Stimulated activated CD4-positive, alpha-beta T cell treated with anti-CD3 and anti-CD28 coated beads, TNF-alpha, amount 100 ng/mL, for 24 hours (primary cell): ENCODE measurements around the gene CELA2B.
"Not testable (repeated sequence)": the region's sequence is repeated elsewhere in the genome, so short reads cannot be mapped to it uniquely, and the experiment has no call there.

Experiments used
- DNase-seq, 3 experiments: peaks; one replicate each; pipeline ENCODE4 v3.0.0-alpha.2; 2020; ENCODE audit warnings: low read depth in 3 of 3

Gene CELA2B

GRCh38 chr1:15500184-15501178 lies 24.6 kb downstream of the CELA2B start:
- no peak for DNase-seq

DNA sequence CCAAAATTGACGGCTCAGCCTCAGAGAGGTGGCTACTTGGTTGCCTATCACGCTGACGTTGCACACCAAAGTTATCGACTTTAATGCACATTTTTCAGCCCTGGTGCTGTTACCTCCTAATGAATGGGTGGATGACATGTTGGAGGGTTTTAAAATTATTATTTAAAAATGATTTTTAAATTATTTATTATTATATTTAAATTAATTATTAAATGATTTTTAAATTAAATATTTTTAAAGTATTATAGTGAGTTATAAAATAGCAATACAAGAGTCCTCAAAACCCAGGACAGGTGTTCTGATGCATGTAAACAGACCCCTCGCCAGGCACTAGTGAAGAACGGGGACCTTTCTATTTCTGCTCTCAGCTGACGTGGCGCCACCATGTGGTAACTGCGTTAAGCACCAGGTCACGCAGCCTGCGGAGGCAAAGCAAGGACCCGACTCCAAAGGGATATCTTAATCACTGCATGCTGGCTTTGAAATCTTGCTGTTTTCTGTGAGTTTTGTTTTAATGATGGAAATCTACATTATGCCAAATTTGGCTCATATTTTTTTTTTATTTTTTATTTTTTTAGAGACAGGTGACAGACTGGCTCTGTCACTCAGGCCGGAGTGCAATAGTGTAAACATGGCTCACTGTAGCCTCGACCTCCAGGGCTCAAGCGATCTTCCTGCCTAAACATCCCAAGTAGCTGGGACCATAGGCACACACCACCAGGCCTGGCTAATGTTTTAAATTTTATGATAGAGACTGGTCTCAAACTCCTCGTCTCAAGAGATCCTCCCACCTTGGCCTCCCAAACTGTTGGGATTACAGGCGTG lies 25.5 kb downstream of the CELA2B start:
- DNase-seq, result peak in 1 of 3 experiments; percentile 59

GRCh38 chr1:15504436-15504835 lies 28.5 kb downstream of the CELA2B start:
- no peak for DNase-seq

DNA sequence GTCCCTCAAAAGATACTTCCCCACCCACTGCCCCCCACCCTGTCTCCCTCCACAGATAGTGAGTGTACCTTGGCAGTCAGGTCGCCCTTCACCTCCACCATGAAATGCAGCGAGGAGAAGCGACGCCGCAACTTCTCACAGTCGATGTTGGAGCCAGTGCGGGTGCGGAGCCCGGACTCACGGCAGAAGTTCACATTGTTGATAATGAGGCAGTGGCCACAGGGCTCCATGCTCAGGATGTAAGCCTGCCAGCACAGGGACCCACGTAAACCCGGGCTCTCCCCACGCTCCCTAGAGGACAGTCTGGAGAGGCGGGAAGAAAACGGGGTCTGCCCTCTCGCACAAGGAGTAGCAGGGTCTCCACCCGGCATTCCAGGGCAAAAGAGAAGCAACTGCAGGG lies 30.9 kb downstream of the CELA2B start:
- DNase-seq, result no peak

DNA sequence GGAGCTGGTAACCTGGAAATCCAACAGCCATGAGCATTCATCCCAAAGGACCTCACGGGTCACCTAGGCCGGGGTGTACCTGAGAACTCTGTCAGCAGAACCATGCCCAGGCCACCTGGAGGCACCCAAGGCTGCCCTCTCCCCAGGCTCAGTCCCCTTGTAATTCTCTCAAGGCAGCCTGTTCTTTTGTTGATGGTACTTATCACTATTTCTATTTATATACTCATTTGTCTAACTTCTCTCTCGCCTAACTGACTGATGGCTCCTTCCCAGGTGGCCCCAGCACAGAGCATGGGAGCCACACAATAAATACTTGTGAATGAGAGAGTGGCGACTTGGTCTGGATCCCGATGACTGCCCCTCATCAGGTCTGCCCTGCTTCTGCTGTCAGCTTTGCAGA lies 31.4 kb downstream of the CELA2B start:
- no peak for DNase-seq

DNA sequence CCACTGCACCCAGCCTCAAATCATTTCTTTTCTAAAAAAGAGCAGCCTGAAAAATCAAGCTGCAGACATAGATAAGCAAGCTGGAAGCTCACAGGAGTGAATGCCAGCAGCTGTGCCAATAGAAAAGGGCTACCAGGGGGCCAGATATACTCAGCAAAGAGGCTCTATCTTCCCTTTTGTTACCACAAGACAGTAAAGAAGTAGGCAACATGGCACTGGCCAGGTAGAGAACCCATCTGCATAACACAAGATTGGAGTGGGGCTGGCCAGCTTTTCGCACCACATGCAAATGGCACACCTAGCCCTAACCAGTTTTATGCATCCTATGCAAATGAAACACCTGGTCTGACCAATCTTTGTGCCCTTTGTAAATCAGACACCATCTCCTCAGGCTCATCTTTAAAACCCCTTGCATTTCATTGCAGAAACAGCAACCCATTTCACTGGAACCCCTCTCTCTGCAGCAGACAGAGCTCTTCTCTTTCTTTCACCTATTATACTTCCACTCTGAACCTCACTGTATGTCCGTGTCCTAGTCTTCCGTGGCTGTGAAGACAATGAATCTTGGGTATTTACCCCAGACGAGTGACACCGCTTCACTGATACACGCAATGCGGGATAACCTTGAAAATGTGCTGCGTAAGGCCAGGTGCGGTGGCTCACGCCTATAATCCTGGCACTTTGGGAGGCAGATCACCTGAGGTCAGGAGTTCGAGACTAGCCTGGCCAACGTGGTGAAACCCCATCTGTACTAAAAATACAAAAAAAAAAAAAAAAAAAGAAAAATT lies 33.0 kb downstream of the CELA2B start:
- no peak for DNase-seq

DNA sequence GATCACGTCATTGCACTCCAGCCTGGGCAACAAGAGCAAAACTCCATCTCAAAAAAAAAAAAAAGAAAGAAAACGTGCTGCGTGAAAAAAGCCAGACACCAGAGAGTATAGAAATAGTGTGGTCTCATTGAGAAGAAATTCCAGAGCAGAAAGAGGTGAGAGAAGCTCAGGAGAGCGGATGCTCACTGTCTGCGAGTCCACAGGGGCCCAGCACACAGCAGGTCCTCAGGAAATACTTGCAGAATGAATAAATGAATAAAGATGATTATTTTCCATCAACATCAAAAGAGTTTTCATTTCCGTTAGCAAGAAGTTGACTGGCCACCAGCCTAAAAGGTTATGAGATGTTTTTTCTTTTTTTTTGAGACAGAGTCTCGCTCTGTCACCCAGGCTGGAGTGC lies 33.7 kb downstream of the CELA2B start:
- DNase-seq, result no peak

- no peak for DNase-seq
Observed at GRCh38 chr1:15510611-15511405, 34.9 kb downstream of the CELA2B start.

DNA sequence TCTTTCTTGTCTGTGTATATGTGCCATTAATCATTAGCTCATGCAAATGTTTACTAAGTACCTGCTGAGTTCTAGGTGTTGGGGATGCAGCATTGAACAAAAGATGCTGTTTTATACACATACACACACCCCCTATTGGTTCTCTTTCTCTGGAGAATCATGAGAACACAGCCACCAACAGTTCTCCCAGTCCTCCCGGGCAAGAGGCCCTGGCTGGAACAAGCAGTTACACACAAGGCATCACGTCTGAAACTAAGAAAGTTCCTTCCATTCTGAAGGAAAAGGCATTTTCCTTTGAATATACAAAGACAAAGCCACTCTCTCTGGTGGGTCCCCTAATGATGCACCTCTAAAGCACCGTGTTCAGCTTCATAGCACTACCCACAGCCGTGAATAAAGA lies 37.3 kb downstream of the CELA2B start:
- DNase-seq, result no peak

DNA sequence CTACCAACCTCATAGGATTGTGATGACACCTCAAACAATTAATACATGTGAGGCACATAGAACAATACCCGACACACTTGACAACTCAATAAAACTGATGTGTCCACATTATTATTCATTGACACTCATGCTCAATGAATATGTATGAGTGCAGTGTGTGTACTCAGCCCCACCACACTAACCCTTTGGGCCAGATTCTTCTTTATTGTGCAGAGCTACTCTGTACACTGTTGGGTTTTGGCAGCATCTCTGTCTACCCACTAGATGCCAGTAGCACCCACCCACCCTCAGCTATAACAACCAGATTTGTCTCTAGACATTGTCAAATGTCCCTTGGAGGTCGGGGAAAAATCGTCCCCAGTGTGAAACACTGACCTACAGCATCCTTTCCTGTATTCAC lies 38.0 kb downstream of the CELA2B start:
- no peak for DNase-seq

DNA sequence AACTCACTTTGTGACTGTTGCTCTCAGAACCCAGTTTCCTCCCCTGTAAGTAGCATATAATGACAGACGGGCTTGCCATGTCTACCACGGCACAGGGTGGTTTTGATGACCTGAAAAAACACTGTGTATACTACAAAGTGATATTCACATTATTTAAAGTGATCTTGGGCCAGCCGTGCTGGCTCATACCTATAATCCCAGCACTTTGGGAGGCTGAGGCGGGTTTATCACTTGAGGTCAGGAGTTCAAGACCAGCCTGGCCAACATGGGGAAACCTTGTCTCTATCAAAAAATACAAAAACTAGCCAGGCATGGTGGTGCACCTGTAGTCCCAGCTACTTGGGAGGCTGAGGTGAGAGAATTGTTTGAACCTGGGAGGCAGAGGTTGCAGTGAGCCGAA lies 38.7 kb downstream of the CELA2B start:
- DNase-seq, result not testable (repeated sequence)

DNA sequence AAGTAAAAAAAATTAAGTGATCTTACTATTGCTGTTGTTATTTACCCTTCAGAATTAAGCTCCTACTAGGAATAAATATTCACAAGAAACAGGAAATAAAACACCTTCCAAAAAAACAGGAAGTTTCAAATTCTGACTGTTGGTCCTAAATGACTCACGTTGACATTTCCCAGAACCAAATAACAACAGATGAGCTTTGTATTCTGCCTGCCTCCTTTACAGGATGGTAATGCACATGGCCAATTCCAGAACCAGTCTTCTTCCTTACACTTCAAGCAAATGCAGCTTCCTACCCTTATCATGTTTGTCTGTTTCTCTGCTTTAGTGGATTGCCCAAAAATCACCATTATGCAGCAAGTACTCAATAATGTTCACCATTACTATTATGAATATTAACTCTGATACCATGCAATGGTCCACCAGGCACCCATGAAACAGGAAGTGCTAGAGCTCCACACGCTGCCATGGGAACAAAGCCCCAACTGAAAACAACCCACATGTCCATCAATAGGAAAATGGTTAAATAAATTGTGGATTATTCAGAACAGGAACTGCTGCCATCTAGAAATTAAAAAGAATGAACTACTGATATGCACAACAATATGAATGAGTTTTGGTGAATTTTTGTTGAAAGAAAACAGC lies 39.2 kb downstream of the CELA2B start:
- DNase-seq, result no peak

GRCh38 chr1:15519625-15520024 lies 43.7 kb downstream of the CELA2B start:
- DNase-seq, result no peak

DNA sequence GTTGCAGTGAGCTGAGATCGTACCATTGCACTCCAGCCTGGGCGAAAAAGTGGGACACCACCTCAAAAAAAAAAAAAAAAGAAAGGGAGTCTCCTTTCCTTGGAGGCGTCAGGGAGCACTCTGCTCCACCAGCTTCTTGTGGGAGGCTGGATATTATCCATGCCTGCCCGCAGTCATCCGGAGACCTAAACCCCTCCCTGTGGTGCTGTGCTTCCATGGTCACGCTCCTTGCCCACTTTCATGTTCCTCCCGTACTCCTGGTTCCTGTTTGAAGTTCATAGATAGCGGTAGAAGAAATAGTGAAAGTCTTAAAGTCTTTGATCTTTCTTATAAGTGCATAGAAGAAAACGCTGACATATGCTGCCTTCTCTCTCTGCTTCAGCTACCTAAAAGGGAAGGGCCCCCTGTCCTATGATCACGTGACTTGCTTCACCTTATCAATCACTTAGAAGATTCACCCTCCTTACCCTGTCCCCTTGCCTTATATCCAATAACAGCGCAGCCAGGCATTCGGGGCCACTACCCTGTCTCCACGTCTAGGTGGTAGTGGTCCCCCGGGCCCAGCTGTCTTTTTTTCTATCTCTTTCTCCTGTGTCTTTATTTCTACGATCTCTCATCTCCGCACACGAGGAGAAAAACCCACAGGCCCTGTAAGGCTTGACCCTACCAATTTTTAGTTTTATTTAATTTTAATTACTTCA lies 45.5 kb downstream of the CELA2B start:
- not testable (repeated sequence) for DNase-seq

GRCh38 chr1:15522551-15522950 lies 46.6 kb downstream of the CELA2B start:
- DNase-seq, result no peak

GRCh38 chr1:15523104-15524020 lies 47.5 kb downstream of the CELA2B start:
- no peak for DNase-seq

- no peak for DNase-seq
Observed at GRCh38 chr1:15524021-15524282, 48.0 kb downstream of the CELA2B start, which contains the start of gene CASP9. Gene CASP9, minus strand, starts transcription at chr1:15524215. Its CDS starts 15 bp downstream, at chr1:15524200.

DNA sequence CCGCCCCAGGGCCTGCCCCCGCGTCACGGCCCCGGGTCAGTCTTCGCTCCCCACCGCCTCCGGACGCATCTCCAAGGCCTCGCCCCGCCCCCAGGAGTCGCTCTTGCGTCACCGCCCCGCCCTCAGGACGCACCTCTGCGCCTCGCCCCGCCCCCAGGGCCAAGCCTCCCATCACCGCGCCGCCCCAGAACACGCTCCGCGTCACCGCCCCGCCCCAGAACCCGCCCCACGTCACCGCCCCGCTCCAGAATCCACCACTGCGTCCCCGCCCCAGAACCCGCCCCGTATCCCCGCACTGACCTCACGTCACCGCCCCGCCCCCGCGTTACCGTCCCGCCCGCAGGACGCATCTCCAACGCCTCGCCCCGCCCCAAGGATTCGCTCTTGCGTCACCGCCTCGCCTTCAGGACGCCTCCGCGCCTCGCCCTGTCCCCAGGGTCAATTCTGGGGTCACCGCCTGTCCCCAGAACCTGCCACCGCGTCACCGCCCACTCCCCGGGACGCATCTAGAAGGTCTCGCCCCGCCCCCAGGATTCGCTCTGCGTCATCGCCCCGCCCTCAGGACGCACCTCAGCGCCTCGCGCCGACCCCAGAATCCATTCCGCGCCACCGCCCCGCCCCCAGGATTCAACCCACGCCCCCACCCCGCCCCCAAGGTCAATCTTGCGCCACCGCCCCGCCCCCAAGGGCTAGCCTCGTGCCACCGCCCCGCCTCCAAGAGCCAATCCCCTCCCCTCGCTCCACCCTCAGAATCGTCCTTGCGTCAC lies 48.6 kb downstream of the CELA2B start:
- DNase-seq, result peak; percentile 100
